Measurements from ENCODE around the gene STK38L.

DNA sequence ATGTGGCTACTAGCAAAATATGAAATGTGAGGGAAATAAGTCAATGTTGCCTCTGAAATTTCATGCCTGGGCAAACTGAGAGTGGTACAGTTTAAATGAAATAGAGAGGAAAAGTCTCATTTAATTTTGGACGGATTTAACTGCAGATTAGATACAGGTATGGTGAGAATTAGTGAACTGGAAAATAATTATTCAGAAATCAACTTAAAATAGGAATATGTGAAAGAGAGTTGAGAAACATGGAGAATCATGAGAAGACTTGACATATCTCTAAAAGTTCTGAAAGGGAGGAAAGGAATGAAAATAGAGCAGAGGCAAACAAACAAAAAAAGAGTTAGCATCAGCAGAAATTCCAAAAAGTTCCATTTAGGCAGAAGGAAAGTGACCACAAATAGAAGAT is 55.0 kb downstream of the STK38L start:
- TF ChIP-seq POLR2A (IDR thresholded peaks at IDR 0.05) (no peak), CTCF (IDR thresholded peaks at IDR 0.05) (no peak)
